Measurements from ENCODE around the gene GSTCD.
"Not testable (repeated sequence)": the region's sequence is repeated elsewhere in the genome, so short reads cannot be mapped to it uniquely, and the experiment has no call there.

GSTCD gene

DNA sequence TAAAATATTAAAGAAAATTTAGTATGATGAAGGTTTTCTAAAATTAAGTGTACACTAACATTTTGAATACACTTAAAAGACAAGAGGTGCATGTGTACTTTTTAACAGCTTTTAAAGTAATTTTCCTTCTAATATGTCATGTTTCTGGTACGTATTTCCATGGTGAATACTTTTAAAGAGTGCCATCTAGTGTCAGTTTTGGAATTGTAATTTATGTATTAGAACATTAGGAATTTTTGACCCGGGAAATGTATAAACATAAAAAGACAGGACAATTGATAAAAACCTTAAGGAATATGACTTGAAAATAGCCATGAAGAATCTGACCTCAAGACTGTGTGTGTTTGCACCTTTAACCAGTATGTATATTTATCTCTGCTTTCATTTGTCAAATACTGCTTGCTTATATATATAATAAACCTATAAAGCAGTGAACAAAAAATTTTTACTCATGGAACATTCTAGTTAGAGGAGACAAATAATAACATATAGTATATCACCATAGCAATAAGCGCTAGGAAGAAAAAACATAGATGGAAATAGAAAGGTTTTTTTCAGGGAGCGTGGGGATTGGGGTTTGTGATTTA is 7.2 kb downstream of the GSTCD start:
- DNase-seq (ENCODE audit: low read depth in 2 of 2) = no peak

DNA sequence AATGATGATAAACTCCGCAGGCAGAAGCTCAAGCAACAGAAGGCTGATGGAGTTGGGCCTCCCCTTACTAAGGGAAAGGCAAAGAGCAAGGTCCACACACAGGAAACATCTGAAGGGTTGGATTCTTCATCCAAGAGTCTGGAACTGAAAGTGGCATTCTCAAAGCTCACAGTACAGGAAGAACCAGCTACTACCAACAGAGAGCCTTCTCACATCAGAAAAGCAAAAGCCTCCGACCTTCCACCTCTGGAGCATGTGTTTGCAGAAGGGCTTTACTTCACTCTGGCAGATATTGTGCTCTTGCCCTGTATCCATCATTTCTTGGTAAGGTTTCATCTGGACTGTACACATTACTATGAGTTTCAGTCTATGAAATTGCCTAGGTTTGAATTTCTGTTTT is 10.6 kb downstream of the GSTCD start:
- DNase-seq (ENCODE audit: low read depth in 2 of 2) = no peak

DNA sequence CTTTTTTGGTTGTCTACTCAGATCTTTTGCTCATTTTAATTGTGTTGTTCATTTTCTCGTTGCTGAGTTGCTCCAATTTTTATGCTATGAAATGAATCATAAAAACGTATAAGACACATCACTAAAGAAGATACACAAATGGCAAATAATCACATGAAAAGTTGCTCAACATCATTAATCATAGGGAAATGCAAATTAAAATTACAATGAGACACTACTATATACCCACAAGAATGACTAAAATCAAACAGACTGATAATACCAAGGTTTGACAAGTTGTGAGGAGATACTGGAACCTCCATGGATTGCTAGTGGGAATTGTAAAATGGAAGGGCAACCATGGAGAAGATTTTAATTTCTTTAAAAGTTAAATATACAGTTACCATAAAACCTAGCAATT is 17.0 kb downstream of the GSTCD start:
- DNase-seq (ENCODE audit: low read depth in 2 of 2) = no peak

DNA sequence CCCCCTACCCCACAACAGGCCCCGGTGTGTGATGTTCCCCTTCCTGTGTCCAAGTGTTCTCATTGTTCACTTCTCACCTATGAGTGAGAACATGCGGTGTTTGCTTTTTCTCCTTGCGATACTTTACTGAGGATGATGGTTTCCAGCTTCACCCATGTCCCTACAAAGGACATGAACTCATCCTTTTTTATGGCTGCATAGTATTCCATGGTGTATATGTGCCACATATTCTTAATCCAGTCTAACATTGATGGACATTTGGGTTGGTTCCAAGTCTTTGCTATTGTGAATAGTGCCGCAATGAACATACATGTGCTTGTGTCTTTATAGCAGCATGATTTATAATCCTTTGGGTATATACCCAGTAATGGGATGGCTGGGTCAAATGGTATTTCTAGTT is 21.3 kb downstream of the GSTCD start:
- DNase-seq (ENCODE audit: low read depth in 2 of 2) = not testable (repeated sequence)

DNA sequence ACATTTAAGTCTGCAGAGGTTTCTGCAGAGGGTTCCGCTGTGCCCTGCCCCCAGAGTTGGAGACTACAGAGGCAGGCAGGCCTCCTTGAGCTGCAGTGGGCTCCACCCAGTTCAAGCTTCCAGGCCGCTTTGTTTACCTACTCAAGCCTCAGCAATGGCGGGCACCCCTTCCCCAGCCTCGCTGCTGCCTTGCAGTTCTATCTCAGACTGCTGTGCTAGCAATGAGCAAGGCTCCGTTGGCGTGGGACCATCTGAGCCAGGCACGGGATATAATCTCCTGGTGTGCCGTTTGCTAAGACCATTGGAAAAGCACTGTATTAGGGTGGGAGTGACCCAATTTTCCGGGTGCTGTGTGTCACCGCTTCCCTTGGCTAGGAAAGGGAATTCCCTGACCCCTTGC is 26.6 kb downstream of the GSTCD start:
- not testable (repeated sequence) for DNase-seq (ENCODE audit: low read depth in 2 of 2)

DNA sequence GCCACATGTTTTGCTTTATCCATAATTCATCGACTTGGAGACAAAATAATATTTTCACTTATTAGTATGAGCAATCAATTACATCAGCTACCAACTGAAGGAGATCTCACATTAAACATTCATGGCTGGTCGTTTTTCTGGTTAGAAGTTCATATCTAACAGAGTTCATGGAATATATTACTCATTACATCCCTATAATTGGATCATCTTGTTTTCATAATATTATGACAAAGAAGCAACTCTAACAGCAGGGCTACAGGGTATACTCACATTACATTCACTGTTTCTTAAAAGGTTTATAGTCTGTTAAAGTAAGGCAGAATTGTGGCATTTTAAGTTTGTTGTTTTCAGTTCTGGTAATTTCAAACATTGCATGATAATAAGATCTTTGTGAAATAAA is 33.0 kb downstream of the GSTCD start:
- DNase-seq (ENCODE audit: low read depth in 2 of 2) = no peak

DNA sequence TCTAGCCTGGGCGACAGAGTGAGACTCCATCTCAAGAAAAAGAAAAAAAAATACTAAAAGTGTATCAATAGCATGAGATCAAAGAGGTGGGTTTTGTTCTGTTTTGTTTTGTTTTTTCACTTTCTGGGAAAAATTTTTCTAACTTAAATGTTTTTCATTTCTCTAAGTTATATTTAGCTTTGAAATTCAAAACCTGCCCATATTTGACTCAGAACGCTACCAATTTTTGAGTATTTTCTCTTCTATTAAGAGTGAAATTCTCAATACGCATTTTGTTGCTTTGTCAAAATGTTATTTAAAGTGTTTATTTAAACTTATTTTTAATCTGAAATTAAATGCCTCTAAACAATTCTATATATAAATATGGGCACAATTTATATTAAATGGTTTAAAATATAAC is 39.6 kb downstream of the GSTCD start:
- no peak for DNase-seq (ENCODE audit: low read depth in 2 of 2)

DNA sequence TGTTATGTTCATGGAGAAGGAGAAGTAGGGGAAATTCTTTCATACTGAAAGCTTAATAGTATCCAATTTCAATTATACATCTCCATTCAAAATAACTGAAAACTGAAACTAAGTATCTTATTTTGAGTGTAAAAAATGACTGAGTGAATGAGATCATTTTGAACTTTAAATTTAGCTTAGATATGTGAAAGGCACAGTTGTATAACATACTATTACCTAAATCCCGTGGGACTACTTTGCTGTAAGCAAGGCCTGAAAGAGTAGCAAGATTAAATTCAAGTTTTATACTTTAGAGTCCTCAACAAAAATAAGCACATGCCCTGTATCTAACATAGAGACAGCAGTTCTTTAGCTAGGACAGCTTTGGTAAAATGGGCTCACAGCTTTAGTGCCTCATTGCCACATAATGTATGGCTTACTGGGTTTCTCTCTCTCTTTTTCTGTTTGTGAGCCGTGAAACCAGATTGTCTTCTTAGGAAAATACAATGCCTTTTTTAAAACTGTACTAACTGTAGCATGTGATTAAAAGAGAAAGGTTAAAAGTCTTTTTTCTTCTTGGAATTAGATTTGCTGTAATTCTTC is 43.2 kb downstream of the GSTCD start:
- DNase-seq (ENCODE audit: low read depth in 2 of 2) = no peak

DNA sequence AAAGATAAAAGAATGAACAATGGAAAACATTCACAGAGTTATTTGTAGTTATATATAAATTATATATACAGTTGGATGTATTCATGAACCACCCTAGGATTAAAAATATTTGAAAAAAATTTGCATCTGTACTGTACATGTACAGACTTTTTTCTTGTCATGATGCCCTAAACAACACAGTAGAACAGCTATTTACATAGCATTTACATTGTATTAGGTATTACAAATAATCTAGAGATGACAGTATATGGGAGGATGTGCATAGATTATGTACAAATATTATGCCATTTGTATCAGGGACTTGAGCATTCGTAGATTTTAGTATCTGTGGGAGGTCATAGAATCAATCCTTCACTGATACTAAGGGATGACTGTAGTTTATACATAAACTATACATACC is 44.8 kb downstream of the GSTCD start:
- DNase-seq (ENCODE audit: low read depth in 2 of 2) = no peak

DNA sequence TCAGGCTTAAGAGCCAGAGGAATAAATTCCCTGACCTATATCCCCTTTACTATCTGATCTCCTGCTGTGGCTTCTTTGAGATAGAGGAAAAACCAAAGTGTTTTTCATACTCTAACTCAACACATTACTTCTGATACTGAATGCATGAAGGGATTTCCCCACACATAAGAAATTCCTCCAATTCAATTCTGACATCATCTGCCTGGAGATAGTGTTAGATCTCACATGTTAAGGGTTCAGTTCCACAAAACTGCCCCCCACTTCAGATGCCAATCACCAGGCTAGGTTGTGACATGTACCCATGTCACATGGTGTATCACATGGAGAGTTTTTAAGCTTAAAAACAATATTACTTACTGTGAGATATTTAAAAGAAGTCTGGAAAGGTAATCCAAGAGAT is 46.8 kb downstream of the GSTCD start:
- DNase-seq (ENCODE audit: low read depth in 2 of 2) = no peak

DNA sequence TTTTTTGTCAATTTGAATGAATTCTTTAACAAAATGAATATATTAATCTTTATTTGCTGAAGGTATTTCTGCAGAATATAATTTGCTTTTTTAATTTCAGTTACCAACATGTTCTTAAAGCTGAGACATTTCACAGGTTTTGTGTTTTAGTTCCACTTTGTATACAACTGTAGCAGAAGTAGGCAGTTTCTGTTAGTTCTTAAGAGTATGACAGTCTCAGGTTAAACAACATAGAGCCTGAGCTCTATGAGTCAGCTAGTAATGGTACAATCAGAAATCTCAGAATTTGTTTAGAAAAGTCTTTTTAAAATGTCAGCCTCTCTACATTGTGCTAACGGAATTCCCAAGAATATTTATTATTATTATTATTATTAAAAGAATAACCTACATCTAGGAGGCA is 50.4 kb downstream of the GSTCD start:
- no peak for DNase-seq (ENCODE audit: low read depth in 2 of 2)

DNA sequence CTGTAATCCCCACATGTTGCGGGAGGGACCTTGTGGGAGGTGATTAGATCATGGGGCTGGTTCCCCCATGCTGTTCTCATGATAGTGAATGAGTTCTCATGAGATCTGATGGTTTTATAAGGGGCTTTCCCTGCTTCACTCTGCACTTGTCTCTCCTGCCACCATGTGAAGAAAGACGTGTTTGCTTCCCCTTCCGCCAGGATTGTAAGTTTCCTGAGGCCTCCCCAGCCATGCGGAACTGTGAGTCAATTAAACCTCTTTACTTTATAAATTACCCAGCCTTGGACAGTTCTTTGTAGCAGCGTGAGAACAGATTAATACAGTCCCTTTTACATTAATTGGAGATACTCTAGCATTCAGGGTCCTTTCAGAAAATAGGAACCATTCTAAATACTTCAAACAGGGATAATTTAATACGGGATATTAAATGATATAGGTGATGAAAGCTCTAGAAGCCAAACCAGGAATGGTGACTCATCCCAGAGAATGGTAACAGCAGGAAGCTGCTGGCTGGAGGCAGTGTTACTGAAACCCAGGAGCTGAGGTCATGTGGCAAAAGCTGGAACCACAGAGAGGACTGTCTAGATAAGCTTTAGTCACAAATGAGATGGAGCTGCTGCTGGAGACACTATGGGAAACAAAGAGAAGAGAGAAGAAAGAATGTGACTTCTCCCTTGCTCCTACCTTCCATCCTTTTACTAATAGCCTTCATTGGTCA is 57.3 kb downstream of the GSTCD start:
- no peak for DNase-seq (ENCODE audit: low read depth in 2 of 2)

DNA sequence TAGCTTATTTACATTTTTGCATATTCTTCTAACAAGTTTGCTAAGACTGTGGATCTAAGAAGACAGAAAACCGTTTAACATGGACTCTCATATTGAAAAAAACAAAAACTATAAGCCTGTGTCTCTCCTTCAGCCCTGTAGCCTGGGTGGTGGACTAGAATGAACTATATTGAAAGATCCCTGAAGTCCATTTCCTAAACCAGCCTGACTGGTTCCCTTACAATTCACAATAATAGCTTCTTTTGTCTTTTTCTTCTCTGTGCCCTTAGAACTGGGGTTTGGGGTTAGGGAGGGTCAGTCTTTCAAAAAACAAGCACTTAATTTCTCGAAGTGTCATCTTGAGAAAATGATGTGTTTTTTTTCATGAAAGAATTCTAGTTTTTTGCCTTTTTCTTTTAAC is 59.0 kb downstream of the GSTCD start:
- no peak for DNase-seq (ENCODE audit: low read depth in 2 of 2)

DNA sequence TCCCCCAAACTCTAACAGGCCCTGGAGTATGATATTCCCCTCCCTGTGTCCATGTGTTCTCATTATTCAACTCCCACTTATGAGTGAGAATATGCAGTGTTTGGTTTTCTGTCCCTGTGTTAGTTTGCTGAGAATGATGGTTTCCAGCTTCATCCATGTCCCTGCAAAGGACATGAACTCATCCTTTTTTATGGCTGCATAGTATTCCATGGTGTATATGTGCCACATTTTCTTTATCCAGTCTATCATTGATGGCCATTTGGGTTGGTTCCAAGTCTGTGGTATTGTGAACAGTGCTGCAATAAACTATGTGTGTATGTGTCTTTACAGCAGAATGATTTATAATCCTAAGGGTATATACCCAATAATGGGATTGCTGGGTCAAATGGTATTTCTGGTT is 61.9 kb downstream of the GSTCD start:
- not testable (repeated sequence) for DNase-seq (ENCODE audit: low read depth in 2 of 2)

DNA sequence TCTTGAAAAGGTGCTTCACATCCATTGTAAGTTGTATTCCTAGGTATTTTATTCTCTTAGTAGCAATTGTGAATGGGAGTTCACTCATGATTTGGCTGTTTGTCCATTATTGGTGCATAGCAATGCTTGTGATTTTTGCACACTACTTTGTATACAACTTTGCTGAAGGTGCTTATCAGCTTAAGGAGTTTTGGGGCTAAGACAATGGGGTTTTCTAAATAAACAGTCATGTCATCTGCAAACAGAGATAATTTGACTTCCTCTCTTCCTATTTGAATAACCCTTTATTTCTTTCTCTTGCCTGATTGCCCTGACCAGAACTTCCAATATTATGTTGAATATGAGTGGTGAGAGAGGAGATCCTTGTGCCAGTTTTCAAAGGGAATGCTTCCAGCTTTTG is 63.5 kb downstream of the GSTCD start:
- DNase-seq (ENCODE audit: low read depth in 2 of 2) = not testable (repeated sequence)

DNA sequence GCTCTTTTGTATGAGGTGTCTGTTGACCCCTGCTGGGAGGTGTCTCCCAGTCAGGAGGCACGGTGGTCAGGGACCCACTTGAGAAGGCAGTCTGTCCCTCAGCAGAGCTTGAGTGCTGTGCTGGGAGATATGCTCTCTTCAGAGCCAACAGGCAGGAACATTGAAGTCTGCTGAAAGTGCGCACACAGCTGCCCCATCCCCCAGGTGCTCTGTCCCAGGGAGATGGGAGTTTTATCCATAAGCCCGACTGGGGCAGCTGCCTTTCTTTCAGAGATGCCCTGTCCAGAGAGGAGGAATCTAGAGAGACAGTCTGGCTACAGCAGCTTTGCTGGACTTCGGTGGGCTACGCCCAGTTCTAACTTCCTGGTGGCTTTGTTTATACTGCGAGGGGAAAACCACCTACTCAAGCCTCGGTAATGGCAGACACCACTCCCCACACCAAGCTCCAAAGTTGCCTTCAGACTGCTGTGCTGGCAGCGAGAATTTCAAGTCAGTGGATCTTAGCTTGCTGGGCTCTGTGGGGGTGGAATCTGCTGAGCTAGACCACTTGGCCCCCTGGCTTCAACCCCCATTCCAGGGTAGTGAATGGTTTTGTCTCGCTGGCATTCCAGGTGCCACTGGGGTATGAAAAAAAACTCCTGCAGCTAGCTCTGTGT is 67.3 kb downstream of the GSTCD start:
- not testable (repeated sequence) for DNase-seq (ENCODE audit: low read depth in 2 of 2)

DNA sequence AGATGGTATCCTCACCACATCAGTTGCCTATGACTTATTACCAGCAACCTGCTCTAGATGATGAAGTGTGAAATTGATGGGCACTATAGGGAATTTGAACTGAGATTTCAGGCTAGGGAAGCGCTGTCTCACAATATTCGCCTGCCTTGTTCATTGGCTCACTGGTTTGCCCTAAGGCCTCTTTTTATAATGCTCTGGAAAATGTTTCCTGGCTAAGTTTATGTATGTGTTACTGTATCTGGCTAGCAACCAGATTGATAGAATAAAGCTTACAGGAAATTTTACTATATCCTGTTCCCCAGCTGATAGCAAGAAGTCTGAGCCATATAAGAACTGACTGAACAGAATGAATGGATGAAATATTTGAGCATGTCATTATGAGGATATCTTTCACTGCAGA is 71.6 kb downstream of the GSTCD start:
- DNase-seq (ENCODE audit: low read depth in 2 of 2) = no peak

DNA sequence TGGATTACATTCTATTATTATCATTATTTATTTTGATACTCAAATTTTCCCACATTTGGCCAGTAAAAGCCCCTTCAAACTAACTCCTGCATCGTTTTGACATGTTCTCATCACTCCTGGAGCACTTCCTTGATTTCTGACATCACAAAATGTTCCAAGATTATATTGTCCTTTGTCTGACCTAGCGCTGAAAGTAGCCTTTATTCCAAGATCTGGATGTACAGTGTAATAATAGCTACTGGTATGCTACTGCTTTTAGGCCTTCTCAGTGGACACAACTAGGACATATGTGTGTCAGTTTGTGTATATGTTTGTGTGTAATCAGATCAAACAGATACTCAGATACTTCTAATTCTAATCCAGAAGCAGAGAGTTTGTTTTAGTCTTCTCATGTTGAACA is 76.2 kb downstream of the GSTCD start:
- DNase-seq (ENCODE audit: low read depth in 2 of 2) = no peak

DNA sequence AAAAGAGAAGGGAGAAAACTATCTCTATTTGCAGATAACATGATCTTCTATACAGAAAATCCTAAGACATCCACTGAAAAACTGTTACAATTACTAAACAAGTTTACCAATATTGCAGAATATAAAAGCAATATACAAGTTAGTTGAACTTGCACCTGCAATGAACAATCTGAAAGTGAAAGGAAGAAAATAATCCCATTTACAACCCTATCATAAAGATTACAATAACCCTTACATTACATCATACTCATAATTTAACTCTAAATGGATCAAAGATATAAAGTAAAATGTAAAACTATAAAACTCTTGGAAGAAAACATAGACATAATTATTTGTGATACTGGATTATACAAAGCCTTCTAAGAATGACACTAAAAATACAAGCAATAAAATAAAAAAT is 77.2 kb downstream of the GSTCD start:
- DNase-seq (ENCODE audit: low read depth in 2 of 2) = no peak

DNA sequence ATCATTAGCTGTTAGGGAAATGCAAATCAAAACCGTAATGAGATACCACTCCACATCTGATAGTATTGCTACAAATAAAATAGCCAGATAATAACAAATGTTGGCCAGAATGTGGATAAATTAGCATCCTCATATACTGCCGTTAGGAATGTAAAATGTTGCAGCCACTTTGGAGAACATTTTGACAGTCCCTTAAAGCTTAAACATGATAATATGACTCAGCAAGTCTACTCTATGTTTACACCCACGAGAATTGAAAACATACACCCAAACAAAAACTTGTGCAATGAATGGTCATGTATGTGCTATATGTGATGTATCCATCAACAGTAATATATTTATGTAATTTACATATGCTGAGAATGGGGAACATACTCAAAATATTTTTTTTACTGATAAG is 78.2 kb downstream of the GSTCD start:
- DNase-seq (ENCODE audit: low read depth in 2 of 2) = no peak

DNA sequence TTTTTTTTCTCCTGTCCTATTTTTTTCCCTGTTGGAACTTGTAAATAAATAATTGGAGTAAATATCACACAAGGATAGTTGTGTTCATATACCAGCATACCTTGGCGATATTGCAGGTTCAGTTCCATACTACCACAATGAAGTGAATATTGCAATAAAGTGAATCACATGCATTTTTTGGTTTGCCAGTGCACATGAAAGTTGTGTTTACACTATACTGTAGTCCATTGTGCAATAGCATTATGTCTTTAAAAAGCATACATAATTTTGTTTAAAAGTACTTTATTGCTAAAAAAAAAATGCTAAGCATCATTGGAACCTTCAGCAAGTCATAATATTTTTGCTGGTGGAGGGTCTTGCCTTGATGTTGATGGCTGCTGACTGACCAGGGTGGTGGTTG is 88.6 kb downstream of the GSTCD start:
- no peak for DNase-seq (ENCODE audit: low read depth in 2 of 2)

DNA sequence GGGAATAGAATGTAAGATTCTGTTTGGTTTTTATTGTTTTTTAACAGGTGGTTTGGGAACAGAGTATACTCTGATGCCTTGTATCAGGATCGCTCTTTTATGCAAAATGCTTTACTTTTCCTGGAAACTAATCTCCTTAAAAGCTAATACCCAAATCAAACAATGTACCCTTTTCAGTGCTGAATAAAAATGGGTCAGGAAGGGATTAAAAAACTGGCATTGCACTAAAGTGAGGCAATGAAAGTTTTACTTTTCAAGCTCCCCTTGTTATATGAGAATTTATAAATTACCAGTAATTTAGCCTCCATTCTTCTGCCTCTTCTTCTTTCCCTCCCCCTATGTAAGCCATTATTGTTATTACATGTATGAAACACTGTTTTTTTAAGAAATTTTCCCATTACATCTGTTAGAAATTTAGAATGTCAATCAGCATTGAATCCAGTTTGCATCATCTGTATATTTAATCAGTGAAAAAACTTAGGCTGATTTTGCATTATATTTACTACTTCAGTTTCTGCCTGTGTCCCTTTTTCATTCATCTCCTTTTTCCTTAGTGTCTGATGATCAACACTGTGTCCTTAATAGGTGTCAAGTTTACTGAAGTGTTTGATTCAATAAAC is 97.0 kb downstream of the GSTCD start:
- DNase-seq (ENCODE audit: low read depth in 2 of 2) = no peak

DNA sequence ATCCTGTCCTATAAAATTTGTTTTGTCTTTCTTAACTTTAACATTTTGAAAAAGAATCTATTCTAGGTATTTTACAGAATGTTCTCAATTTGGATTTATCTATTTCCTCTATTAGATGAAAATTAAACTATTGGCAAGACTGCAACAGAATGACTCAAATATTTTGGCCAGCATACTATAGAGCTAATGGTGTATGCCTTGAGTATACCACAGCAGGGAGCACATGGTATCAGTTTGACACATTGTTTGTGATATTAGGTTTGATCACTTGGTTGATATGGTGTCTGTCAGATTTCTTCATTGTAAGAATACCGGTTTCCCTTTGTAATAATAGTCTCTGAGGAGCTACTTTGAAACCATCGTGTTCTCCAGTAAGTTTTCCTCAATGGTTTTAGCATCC is 98.9 kb downstream of the GSTCD start:
- no peak for DNase-seq (ENCODE audit: low read depth in 2 of 2)
